GM12878 (cell line): ENCODE data around the gene TLE3. TPM values are rescaled to one million over a fixed set of nuclear protein-coding genes. Genes with fewer than 3 reads are reported as not detected.

Source experiments
- ATAC-seq: fragments of 200-7000 bp; cut with Tn5 transposase; 3 replicates; pipeline ENCODE4 v1.9.1; 2020; ENCODE audit warnings: mild to moderate bottlenecking, moderate library complexity
- BruUV-seq: library from RNA; stranded (reverse); fragments of 400-500 nt; replicated peaks from 2 replicates; lab custom pipeline; 2021; lab: Mats Ljungman, UMichigan
- CTCF ChIA-PET: fragments of 300-600 bp; sonication (Branson Sonifier 250); formaldehyde crosslinking; extraction: SDS; loops from one replicate; lab custom pipeline; 2021; ENCODE audit warnings: inconsistent platforms; lab: Yijun Ruan, JAX
- POLR2A ChIA-PET: fragments of 350-600 bp; formaldehyde crosslinking; extraction: SDS; loops from one replicate; lab custom pipeline; 2021; ENCODE audit warnings: inconsistent platforms; lab: Charles Lee
- RAD21 ChIA-PET: fragments of 300-600 bp; sonication (Branson Sonifier 250); formaldehyde crosslinking; loops from one replicate; lab custom pipeline; 2023; ENCODE audit warnings: antibody characterized with exemption; ENCODE audit not compliant: unreplicated experiment; lab: Charles Lee
- SMC1A ChIA-PET: fragments of 300-600 bp; sonication (Branson Sonifier 250); formaldehyde crosslinking; loops from one replicate; lab custom pipeline; 2023; ENCODE audit not compliant: unreplicated experiment, uncharacterized antibody; lab: Charles Lee
- DNase-seq: peaks from one replicate; pipeline ENCODE4 v3.0.0-alpha.2; 2011; ENCODE audit warnings: low read depth, low spot score
- FAIRE-seq: peaks from 3 replicates; lab custom pipeline; 2011; peaks lifted over from hg19 to GRCh38; lab: Jason Lieb, UNC
- H2AFZ ChIP-seq: 2 replicates; pipeline ENCODE4 v1.6.0; 2011; ENCODE audit warnings: low read depth, low read length, control low read depth; ENCODE audit not compliant: control insufficient read depth
- H3K27ac ChIP-seq: 2 replicates; pipeline ENCODE4 v1.5.1; 2011; ENCODE audit warnings: control low read depth; ENCODE audit not compliant: control insufficient read depth, insufficient read depth
- H3K27me3 ChIP-seq, 2 experiments: replicated peaks in 1 of 2; 2 replicates each; pipeline versions ENCODE4 v1.6.0 to v1.6.1; 2011; ENCODE audit warnings: low read length in 1 of 2; ENCODE audit not compliant: control insufficient read depth in 2 of 2, insufficient read depth in 2 of 2
- H3K36me3 ChIP-seq, 2 experiments: 2 replicates each; pipeline ENCODE4 v1.5.1; 2011; ENCODE audit warnings: low read length in 1 of 2; ENCODE audit not compliant: control insufficient read depth in 2 of 2, insufficient read depth in 2 of 2
- H3K4me1 ChIP-seq: 2 replicates; pipeline ENCODE4 v1.6.1; 2011; ENCODE audit warnings: mild to moderate bottlenecking, low read length, moderate library complexity, mixed read lengths; ENCODE audit not compliant: control insufficient read depth, insufficient read depth
- H3K4me2 ChIP-seq: 2 replicates; pipeline ENCODE4 v1.6.0; 2011; ENCODE audit warnings: control low read depth; ENCODE audit not compliant: control insufficient read depth, insufficient read depth
- H3K4me3 ChIP-seq: fragments of 200-600 bp; sonication (generic); 2 replicates; pipeline ENCODE4 v1.5.1; 2016
- H3K79me2 ChIP-seq: 2 replicates; pipeline ENCODE4 v1.6.0; 2011; ENCODE audit warnings: low read length; ENCODE audit not compliant: control insufficient read depth, insufficient read depth
- H3K9ac ChIP-seq: 2 replicates; pipeline ENCODE4 v1.8.0; 2011; ENCODE audit warnings: low read length, control low read depth, mixed read lengths; ENCODE audit not compliant: control insufficient read depth, insufficient read depth
- H3K9me3 ChIP-seq: replicated peaks from 3 replicates; pipeline ENCODE4 v1.5.1; 2011; ENCODE audit warnings: mild to moderate bottlenecking, low read length; ENCODE audit not compliant: control insufficient read depth, insufficient read depth
- H4K20me1 ChIP-seq: 2 replicates; pipeline ENCODE4 v1.6.0; 2011; ENCODE audit not compliant: control insufficient read depth, insufficient read depth
- ASH2L ChIP-seq: fragments of 300-600, 200-600 bp; sonication (generic); IDR thresholded peaks from 2 replicates; pipeline ENCODE4 v1.6.1; 2017; ENCODE audit warnings: low read depth, mild to moderate bottlenecking, borderline replicate concordance
- CHD4 ChIP-seq: fragments of 200-600 bp; sonication (generic); IDR thresholded peaks from 2 replicates; pipeline ENCODE4 v1.6.1; 2016; ENCODE audit warnings: mild to moderate bottlenecking
- KDM1A ChIP-seq: fragments of 200-600 bp; sonication (generic); IDR thresholded peaks from 2 replicates; pipeline ENCODE4 v1.6.1; 2016; ENCODE audit warnings: borderline replicate concordance
- NRF1 ChIP-seq: conservative IDR thresholded peaks from 2 replicates; pipeline ENCODE4 v1.6.1; 2011; ENCODE audit warnings: mild to moderate bottlenecking, low read depth, low read length, improper control_type of control experiment
- POU2F2 ChIP-seq: IDR thresholded peaks from 3 replicates; pipeline ENCODE4 v1.6.1; 2011; ENCODE audit warnings: low read depth, mild to moderate bottlenecking, low read length, borderline replicate concordance
- RAD51 ChIP-seq: fragments of 450-650 bp; IDR thresholded peaks from 2 replicates; pipeline ENCODE4 v1.6.1; 2016; ENCODE audit warnings: moderate library complexity, mild to moderate bottlenecking, inconsistent platforms
- RB1 ChIP-seq: fragments of 450-650 bp; formaldehyde crosslinking; IDR thresholded peaks from 2 replicates; pipeline ENCODE4 v1.6.1; 2017; ENCODE audit warnings: mild to moderate bottlenecking, borderline replicate concordance
- SMC3 ChIP-seq: IDR thresholded peaks from 2 replicates; pipeline ENCODE4 v1.6.1; 2011; ENCODE audit warnings: low read length, improper control_type of control experiment, borderline replicate concordance
- SRF ChIP-seq, 2 experiments: IDR thresholded peaks; 2 replicates each; pipeline ENCODE4 v1.6.1; 2011; ENCODE audit warnings: low read depth in 2 of 2, low read length in 2 of 2, mild to moderate bottlenecking in 1 of 2, moderate library complexity in 1 of 2
- SUPT20H ChIP-seq: IDR thresholded peaks from 2 replicates; pipeline ENCODE4 v1.6.1; 2011; ENCODE audit warnings: low read depth, mild to moderate bottlenecking, low read length, moderate library complexity, borderline replicate concordance; ENCODE audit not compliant: control insufficient read depth
- ZNF274 ChIP-seq: IDR thresholded peaks from one replicate; pipeline ENCODE4 v1.8.0; 2011; ENCODE audit not compliant: insufficient read length, insufficient read depth
- ZNF622 ChIP-seq: fragments of 450-650 bp; IDR thresholded peaks from 2 replicates; pipeline ENCODE4 v1.6.1; 2017; ENCODE audit warnings: mild to moderate bottlenecking, inconsistent platforms
- ZSCAN29 ChIP-seq: fragments of 450-650 bp; IDR thresholded peaks from 2 replicates; pipeline ENCODE4 v1.6.1; 2017; ENCODE audit warnings: mild to moderate bottlenecking, moderate library complexity
- WGBS: methylation state at CpG from one replicate; pipeline ENCODE4 v1.1.6; 2016; ENCODE audit warnings: low lambda C conversion rate; ENCODE audit not compliant: insufficient replicate concordance, insufficient coverage; ENCODE audit errors: missing lambda C conversion rate; 5-methylcytosine and 5-hydroxymethylcytosine counted together
- in situ Hi-C: fragments of 300-500 bp; cut with MboI; formaldehyde crosslinking; loops from 9 replicates; pipeline ENCODE4 v1.14.3; 2018; ENCODE audit warnings: mixed read lengths
- intact Hi-C: fragments of 100-400 bp; cut with micrococcal nuclease; formaldehyde crosslinking; loops from one replicate; pipeline ENCODE4 v1.14.2; 2022; ENCODE audit not compliant: unreplicated experiment
- polyA plus RNA-seq, 11 experiments: library from polyadenylated mRNA; depleted of rRNA in 4 of 11; unstranded in 6 of 11; stranded (reverse) in 5 of 11; fragments of >200 nt; fragmentation: Nextera tagmentation in 4 of 11; fragmentation: Illumina TruSeq in 1 of 11; extraction: Ambion mirVana in 4 of 11; extraction: Trizol in 1 of 11; gene quantifications; 1 replicate in 1 of 11; 2 replicates in 10 of 11; pipeline versions ENCODE4 v1.2.1 to v1.2.3, GENCODE V29; 2011 to 2016; ENCODE audit warnings: inconsistent platforms in 2 of 11, missing spikeins in 2 of 11, low read depth in 1 of 11
- total RNA-seq, 4 experiments: library from RNA; depleted of rRNA in 3 of 4; stranded (reverse); fragments of >200 nt in 3 of 4; fragmentation: Illumina TruSeq in 1 of 4; extraction: Trizol in 1 of 4; gene quantifications; 2 replicates each; pipeline versions ENCODE4 v1.2.1 to v1.2.3, GENCODE V29; 2013 to 2021
- TF ChIP-seq, protein P1 (sequence below): IDR thresholded peaks from 2 replicates; pipeline ENCODE4 v1.6.1; 2011; ENCODE audit warnings: low read depth, low read length, improper control_type of control experiment, borderline replicate concordance

TLE3 gene
- total and polyA plus RNA-seq, 10 of the 15 experiments (the other 5 are each of a cell fraction or from before 2014, with no cell fraction given): 1.2 to 65.5 (median 9.7) TPM

DNA sequence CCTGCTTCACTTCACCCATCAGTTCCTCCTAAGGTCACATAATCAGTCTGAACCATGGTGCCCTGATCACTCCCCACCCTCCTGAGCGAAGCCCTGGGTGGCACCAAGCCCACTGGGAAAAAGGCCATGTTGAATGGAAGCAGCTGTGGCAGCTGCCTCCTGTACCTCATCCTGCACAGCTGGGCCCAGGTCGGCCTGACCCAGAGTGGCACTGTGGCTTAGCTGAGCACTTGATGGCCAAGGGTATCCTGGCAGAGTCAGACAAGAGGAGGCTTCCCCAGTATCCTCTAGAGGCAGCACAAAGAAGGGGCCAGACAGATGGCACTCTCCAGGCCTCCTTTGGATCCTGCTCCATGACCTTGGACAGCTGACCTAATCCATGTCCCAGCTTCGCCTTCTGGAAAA, 68.4 kb downstream of the TLE3 start:
- no peak overlapping the region for H3K27ac ChIP-seq
- peaks cover 2% of the 10 kb centered on the region for H3K4me1 ChIP-seq
- CTCF ChIA-PET: interaction anchor here (1.1 to 1.2 kb wide), 2 partner anchors 7 to 567 kb away, joined by 3 to 4 read pairs; no protein-coding TSS in a partner anchor
- no peaks in the 10 kb centered on the region for H3K9me3 ChIP-seq
- TF ChIP-seq RB1 (no peak), KDM1A (no peak), ZSCAN29 (no peak), SRF (IDR thresholded peaks at IDR 0.05; ENCODE audit: low read depth in 2 of 2, low read length in 2 of 2) (no peak), ZNF622 (no peak), NRF1 (no peak), SMC3 (no peak), ZNF274 (no peak), RAD51 (no peak), POU2F2 (no peak), SUPT20H (no peak), CHD4 (no peak), ASH2L (no peak)
- TF ChIP-seq, protein P1, sequence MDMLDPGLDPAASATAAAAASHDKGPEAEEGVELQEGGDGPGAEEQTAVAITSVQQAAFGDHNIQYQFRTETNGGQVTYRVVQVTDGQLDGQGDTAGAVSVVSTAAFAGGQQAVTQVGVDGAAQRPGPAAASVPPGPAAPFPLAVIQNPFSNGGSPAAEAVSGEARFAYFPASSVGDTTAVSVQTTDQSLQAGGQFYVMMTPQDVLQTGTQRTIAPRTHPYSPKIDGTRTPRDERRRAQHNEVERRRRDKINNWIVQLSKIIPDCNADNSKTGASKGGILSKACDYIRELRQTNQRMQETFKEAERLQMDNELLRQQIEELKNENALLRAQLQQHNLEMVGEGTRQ: no peak
- no peaks in the 10 kb centered on the region for H3K79me2 ChIP-seq
- FAIRE-seq (no peak), ATAC-seq (no peak), DNase-seq (no peak)
- H4K20me1 ChIP-seq: no peaks in the 10 kb centered on the region
- SMC1A ChIA-PET: interaction anchor here (0.5 to 2.2 kb wide), 2 partner anchors 10 to 203 kb away, joined by 3 to 5 read pairs; no protein-coding TSS in a partner anchor
- BruUV-seq: no TSS peak
- H3K36me3 ChIP-seq: no peaks in the 10 kb centered on the region
- no peaks in the 10 kb centered on the region; a peak in 1 of 4 replicates for H3K27me3 ChIP-seq
- H3K4me3 ChIP-seq: no peak overlapping the region
- POLR2A ChIA-PET: no interaction called here
- RAD21 ChIA-PET: interaction anchor here (0.7 kb wide), 1 partner anchor 123 kb away, joined by 3 read pairs; no protein-coding TSS in a partner anchor
- WGBS: 40% methylated on average over 3 of the region's 3 CpGs
- no peak overlapping the region for H3K4me2 ChIP-seq
- in situ Hi-C loops (no loop called here), intact Hi-C loops (no loop called here)
- no peak overlapping the region for H2AFZ ChIP-seq
- H3K9ac ChIP-seq: no peak overlapping the region
